ENCODE data around the gene ANK2.

The ANK2 gene

GRCh38 chr4:113031212-113031611 lies 18.2 kb upstream of the ANK2 start:
- Histone ChIP-seq H3K9ac (no peak overlapping the region), H3K27ac (no peak overlapping the region), H3K4me3 (IDR thresholded peaks at IDR 0.05; ENCODE audit: insufficient read depth, low read depth, low read length) (no peak overlapping the region), H3K4me2 (no peak overlapping the region), H3K79me2 (ENCODE audit: insufficient read depth, low read depth) (no peaks in the 10 kb centered on the region), H2AFZ (ENCODE audit: low read depth) (no peak overlapping the region), H3K36me3 (ENCODE audit: insufficient read depth) (no peaks in the 10 kb centered on the region), H4K20me1 (ENCODE audit: insufficient read depth) (no peaks in the 10 kb centered on the region), H3K4me1 (ENCODE audit: low read depth, poor library complexity, severe bottlenecking) (no peaks in the 10 kb centered on the region), H3K27me3 (ENCODE audit: insufficient read depth, low read depth) (no peaks in the 10 kb centered on the region)
- TF ChIP-seq, protein P1, sequence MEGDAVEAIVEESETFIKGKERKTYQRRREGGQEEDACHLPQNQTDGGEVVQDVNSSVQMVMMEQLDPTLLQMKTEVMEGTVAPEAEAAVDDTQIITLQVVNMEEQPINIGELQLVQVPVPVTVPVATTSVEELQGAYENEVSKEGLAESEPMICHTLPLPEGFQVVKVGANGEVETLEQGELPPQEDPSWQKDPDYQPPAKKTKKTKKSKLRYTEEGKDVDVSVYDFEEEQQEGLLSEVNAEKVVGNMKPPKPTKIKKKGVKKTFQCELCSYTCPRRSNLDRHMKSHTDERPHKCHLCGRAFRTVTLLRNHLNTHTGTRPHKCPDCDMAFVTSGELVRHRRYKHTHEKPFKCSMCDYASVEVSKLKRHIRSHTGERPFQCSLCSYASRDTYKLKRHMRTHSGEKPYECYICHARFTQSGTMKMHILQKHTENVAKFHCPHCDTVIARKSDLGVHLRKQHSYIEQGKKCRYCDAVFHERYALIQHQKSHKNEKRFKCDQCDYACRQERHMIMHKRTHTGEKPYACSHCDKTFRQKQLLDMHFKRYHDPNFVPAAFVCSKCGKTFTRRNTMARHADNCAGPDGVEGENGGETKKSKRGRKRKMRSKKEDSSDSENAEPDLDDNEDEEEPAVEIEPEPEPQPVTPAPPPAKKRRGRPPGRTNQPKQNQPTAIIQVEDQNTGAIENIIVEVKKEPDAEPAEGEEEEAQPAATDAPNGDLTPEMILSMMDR (conservative IDR thresholded peaks at IDR 0.05; ENCODE audit: low read depth, low read length): no peak

GRCh38 chr4:113040793-113041192 lies 8.7 kb upstream of the ANK2 start:
- no peak overlapping the region for H3K4me2 ChIP-seq
- H2AFZ ChIP-seq (ENCODE audit: low read depth): no peak overlapping the region
- H3K79me2 ChIP-seq (ENCODE audit: insufficient read depth, low read depth): no peaks in the 10 kb centered on the region
- no peak overlapping the region for H3K27ac ChIP-seq
- TF ChIP-seq, protein P1 (conservative IDR thresholded peaks at IDR 0.05; ENCODE audit: low read depth, low read length): no peak
- H3K27me3 ChIP-seq (ENCODE audit: insufficient read depth, low read depth): no peaks in the 10 kb centered on the region
- H4K20me1 ChIP-seq (ENCODE audit: insufficient read depth): no peaks in the 10 kb centered on the region
- no peak overlapping the region for H3K9ac ChIP-seq
- H3K36me3 ChIP-seq (ENCODE audit: insufficient read depth): no peaks in the 10 kb centered on the region
- no peak overlapping the region for H3K4me3 ChIP-seq (IDR thresholded peaks at IDR 0.05; ENCODE audit: insufficient read depth, low read depth, low read length)
- no peaks in the 10 kb centered on the region for H3K4me1 ChIP-seq (ENCODE audit: low read depth, poor library complexity, severe bottlenecking)

GRCh38 chr4:113042502-113042901 lies 7.0 kb upstream of the ANK2 start:
- H3K79me2 ChIP-seq (ENCODE audit: insufficient read depth, low read depth): no peaks in the 10 kb centered on the region
- H3K36me3 ChIP-seq (ENCODE audit: insufficient read depth): no peaks in the 10 kb centered on the region
- H3K27me3 ChIP-seq (ENCODE audit: insufficient read depth, low read depth): no peaks in the 10 kb centered on the region
- H3K27ac ChIP-seq: no peak overlapping the region
- H3K4me2 ChIP-seq: no peak overlapping the region
- no peak overlapping the region for H3K4me3 ChIP-seq (IDR thresholded peaks at IDR 0.05; ENCODE audit: insufficient read depth, low read depth, low read length)
- H3K4me1 ChIP-seq (ENCODE audit: low read depth, poor library complexity, severe bottlenecking): no peaks in the 10 kb centered on the region
- no peak overlapping the region for H3K9ac ChIP-seq
- H4K20me1 ChIP-seq (ENCODE audit: insufficient read depth): no peaks in the 10 kb centered on the region
- H2AFZ ChIP-seq (ENCODE audit: low read depth): no peak overlapping the region
- TF ChIP-seq, protein P1 (conservative IDR thresholded peaks at IDR 0.05; ENCODE audit: low read depth, low read length): no peak

GRCh38 chr4:113043591-113043990 lies 5.9 kb upstream of the ANK2 start:
- Histone ChIP-seq H4K20me1 (ENCODE audit: insufficient read depth) (no peaks in the 10 kb centered on the region), H3K4me1 (ENCODE audit: low read depth, poor library complexity, severe bottlenecking) (no peaks in the 10 kb centered on the region), H3K36me3 (ENCODE audit: insufficient read depth) (no peaks in the 10 kb centered on the region), H3K4me2 (no peak overlapping the region), H2AFZ (ENCODE audit: low read depth) (no peak overlapping the region), H3K4me3 (IDR thresholded peaks at IDR 0.05; ENCODE audit: insufficient read depth, low read depth, low read length) (no peak overlapping the region), H3K27ac (no peak overlapping the region), H3K9ac (no peak overlapping the region), H3K27me3 (ENCODE audit: insufficient read depth, low read depth) (no peaks in the 10 kb centered on the region), H3K79me2 (ENCODE audit: insufficient read depth, low read depth) (no peaks in the 10 kb centered on the region)
- TF ChIP-seq, protein P1 (conservative IDR thresholded peaks at IDR 0.05; ENCODE audit: low read depth, low read length): no peak
